SJCRH30 (cell line): ENCODE measurements around the gene AS3MT. TPM values are rescaled to one million over a fixed set of nuclear protein-coding genes. Genes with fewer than 3 reads are reported as not detected.
"Not testable (repeated sequence)": the region's sequence is repeated elsewhere in the genome, so short reads cannot be mapped to it uniquely, and the experiment has no call there.

Source experiments
- DNase-seq, 2 experiments: peaks; one replicate each; pipeline ENCODE4 v3.0.0-alpha.2; 2015 to 2020
- H3K27ac ChIP-seq: fragments of 250-450 bp; sonication (Bioruptor Pico); 2 replicates; pipeline ENCODE4 v1.5.1; 2020; ENCODE audit warnings: mild to moderate bottlenecking, moderate library complexity
- H3K27me3 ChIP-seq: fragments of 250-450 bp; sonication (Bioruptor Pico); 2 replicates; pipeline ENCODE4 v1.5.1; 2020; ENCODE audit warnings: mild to moderate bottlenecking, moderate library complexity
- H3K36me3 ChIP-seq: fragments of 250-450 bp; sonication (Bioruptor Pico); 2 replicates; pipeline ENCODE4 v1.5.1; 2020; ENCODE audit warnings: mild to moderate bottlenecking, moderate library complexity
- H3K4me1 ChIP-seq: fragments of 250-450 bp; sonication (Bioruptor Pico); 2 replicates; pipeline ENCODE4 v1.5.1; 2020; ENCODE audit warnings: mild to moderate bottlenecking, moderate library complexity
- H3K4me3 ChIP-seq: fragments of 250-450 bp; sonication (Bioruptor Pico); 2 replicates; pipeline ENCODE4 v1.5.1; 2020; ENCODE audit warnings: mild to moderate bottlenecking, moderate library complexity
- H3K9me3 ChIP-seq: fragments of 250-450 bp; sonication (Bioruptor Pico); replicated peaks from 2 replicates; pipeline ENCODE4 v1.5.1; 2020; ENCODE audit warnings: mild to moderate bottlenecking, moderate library complexity
- total RNA-seq: library from RNA; depleted of rRNA; stranded (reverse); fragments of >200 nt; shearing (Covaris generic); gene quantifications from 2 replicates; pipeline ENCODE4 v1.2.3, GENCODE V29; 2014

Gene AS3MT
- total RNA-seq, 1 experiment from 2014 or later: 14.8 TPM

DNA sequence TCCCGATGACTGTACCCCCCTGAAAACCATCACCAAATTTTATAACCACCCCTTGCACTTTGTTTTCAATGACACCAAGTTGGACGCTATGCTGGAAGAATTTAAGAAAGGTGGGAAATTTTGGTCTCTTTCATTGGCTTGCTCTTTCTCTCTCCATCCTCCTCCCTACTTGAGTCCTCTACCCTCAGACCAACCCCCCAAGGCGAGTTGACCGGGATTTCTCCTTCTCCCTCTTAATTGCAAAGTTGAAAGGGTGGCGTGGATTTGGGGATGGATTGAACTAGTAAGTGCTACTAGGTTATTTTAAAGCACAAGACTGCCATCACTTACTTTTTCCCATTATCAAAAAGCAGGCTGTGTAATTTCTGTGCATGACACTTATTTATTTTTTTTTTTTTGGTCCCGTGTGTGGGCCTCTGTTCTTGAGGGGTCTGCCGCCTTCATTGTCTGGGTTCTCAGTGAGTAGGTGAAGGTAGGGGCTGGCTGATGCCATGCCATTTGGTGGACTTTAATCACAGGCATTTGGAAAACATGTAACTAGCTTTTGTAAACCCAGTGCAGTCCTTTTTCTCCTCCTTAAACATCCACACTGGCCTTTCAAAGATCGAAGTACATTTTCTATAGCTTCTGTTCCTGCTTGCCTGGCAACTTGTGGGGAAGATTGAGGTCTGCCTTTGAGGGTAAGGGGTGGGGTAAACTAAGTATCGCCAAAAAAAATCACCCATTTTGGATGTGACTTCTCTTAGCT is 50.9 kb downstream of the AS3MT start:
- no peaks in the 10 kb centered on the region for H3K4me1 ChIP-seq
- no peak overlapping the region for H3K4me3 ChIP-seq
- no peaks in the 10 kb centered on the region for H3K36me3 ChIP-seq
- H3K27ac ChIP-seq: no peak overlapping the region
- no peaks in the 10 kb centered on the region for H3K27me3 ChIP-seq
- no peaks in the 10 kb centered on the region for H3K9me3 ChIP-seq
- no peak for DNase-seq

DNA sequence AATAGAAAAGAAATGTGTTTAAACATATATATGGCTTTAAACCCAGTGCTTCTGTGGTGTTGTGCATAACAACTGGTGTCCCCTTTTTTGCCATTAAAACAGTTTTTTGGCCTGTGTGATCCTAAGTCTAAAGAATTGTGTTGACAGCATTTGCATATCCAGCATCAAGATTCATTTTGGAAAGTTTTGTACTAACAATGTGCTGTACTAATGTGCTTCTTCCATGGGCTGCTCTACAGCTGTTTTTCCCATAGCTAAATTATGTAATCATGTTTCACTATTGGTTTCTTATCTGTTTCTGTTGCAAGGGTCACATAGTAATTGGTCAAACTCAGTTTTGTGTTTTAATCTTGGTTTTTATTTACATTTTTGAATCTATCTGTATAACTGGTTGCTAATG is 54.3 kb downstream of the AS3MT start:
- no peak overlapping the region for H3K4me3 ChIP-seq
- no peaks in the 10 kb centered on the region for H3K4me1 ChIP-seq
- no peaks in the 10 kb centered on the region for H3K27me3 ChIP-seq
- no peaks in the 10 kb centered on the region for H3K36me3 ChIP-seq
- no peak for DNase-seq
- H3K9me3 ChIP-seq: no peaks in the 10 kb centered on the region
- no peak overlapping the region for H3K27ac ChIP-seq

DNA sequence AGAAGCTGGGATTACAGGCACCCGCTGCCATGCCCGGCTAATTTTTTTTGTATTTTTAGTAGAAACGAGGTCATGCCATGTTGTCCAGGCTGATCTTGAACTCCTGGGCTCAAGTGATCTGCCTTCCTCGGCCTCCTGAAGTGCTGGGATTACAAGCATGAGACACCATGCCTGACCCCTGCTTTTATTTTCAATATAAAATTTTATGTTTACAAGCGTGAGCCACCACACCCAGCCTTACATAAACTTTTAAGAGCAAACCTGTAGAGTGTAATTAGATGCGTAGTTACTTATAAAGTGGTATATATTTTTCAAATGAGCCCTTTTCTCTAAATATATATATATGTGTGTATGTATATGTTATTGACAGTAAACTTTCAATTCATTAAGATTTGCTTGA is 57.6 kb downstream of the AS3MT start:
- no peak for DNase-seq
- Histone ChIP-seq H3K4me3 (no peak overlapping the region), H3K4me1 (no peaks in the 10 kb centered on the region), H3K27ac (no peak overlapping the region), H3K9me3 (no peaks in the 10 kb centered on the region), H3K27me3 (no peaks in the 10 kb centered on the region), H3K36me3 (no peaks in the 10 kb centered on the region)

DNA sequence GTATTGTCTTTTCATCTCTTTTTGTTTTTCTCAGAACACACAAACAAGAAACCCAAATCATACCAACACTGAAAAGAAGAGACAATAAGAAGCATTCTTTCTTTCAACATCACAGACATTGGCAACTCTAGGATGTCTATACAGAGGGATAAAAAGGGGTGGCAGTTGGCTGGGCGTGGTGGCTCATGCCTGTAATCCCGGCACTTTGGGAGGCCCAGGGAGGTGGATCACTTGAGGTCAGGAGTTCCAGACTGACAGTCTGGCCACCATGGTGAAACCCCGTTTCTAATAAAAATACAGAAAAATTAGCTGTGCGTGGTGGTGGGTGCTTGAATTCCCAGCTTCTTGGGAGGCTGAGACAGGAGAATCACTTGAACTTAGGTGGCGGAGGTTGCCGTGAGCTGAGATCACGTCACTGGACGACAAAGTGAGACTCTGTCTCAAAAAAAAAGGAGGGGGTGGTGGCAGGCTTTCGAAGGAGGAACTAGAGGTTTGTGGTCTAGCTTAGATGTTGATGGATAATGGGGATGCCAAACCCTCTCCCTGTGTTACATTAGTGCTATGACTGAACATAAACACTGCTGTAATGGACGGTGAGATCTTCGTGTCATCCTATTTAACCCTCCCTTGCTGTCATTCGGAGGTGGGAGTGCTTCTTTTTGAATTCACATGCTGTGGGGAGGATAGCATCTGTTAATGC is 58.2 kb downstream of the AS3MT start:
- H3K9me3 ChIP-seq: no peaks in the 10 kb centered on the region
- H3K27ac ChIP-seq: no peak overlapping the region
- DNase-seq: no peak
- H3K4me1 ChIP-seq: no peaks in the 10 kb centered on the region
- H3K4me3 ChIP-seq: no peak overlapping the region
- no peaks in the 10 kb centered on the region for H3K36me3 ChIP-seq
- H3K27me3 ChIP-seq: no peaks in the 10 kb centered on the region

DNA sequence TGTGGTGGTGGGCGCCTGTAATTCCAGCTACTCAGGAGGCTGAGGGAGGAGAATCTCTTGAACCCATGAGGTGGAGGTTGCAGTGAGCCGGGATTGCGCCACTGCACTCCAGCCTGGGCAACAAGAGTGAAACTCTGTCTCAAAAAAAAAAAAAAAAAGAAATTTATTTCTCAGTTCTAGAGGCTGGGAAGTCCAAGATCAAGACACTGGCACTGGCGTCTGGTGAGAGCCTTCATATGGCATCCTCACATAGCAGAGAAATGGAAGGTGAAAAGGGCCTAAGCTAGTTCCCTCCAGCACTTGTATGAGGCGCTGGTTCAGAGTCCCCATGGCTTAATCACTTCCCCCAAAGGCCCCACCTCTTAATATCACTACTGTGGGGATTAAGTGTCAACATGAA is 59.2 kb downstream of the AS3MT start:
- not testable (repeated sequence) for H3K27ac ChIP-seq, H3K4me1 ChIP-seq, H3K36me3 ChIP-seq, H3K27me3 ChIP-seq, H3K4me3 ChIP-seq, DNase-seq, H3K9me3 ChIP-seq

DNA sequence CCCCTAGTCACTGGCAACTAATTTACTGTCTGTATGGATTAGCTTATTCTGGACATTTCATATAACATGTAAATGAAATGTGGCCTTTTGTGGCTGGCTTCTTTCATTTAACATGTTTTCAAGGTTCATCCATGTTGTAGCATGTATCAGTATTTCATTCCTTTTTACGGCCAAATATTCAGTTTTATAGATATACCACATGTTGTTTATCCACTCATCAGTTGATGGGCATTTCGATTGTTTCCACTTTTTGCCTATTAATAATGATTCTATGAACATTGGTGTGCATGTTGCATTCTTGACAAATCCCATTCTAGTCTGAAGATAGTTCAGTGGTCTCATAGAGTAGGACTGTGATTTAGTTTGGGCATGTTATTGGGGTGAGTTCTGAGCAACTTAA is 61.5 kb downstream of the AS3MT start:
- Histone ChIP-seq H3K4me3 (no peak overlapping the region), H3K9me3 (no peaks in the 10 kb centered on the region), H3K4me1 (no peaks in the 10 kb centered on the region), H3K36me3 (no peaks in the 10 kb centered on the region), H3K27ac (no peak overlapping the region), H3K27me3 (no peaks in the 10 kb centered on the region)
- no peak for DNase-seq

DNA sequence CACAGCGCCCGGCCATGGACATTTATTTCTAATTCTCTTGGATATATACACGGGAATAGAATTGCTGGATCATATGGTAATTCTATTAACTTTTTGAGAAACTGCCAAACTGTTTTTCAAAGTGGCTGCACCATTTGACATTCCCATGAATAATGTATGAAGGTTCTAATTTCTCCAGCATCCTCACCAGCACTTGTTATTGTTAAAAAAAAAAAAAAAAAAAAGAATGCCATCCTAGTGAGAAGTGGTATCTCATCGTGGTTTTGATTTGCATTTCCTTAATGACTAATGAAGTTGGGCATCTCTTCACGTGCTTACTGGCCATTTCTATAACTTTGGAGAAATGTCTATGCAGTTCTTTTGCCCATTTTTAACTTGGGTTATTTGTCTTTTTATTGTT is 62.4 kb downstream of the AS3MT start:
- no peak overlapping the region for H3K27ac ChIP-seq
- no peak for DNase-seq
- no peaks in the 10 kb centered on the region for H3K27me3 ChIP-seq
- H3K36me3 ChIP-seq: no peaks in the 10 kb centered on the region
- H3K9me3 ChIP-seq: no peaks in the 10 kb centered on the region
- H3K4me3 ChIP-seq: no peak overlapping the region
- H3K4me1 ChIP-seq: no peaks in the 10 kb centered on the region

DNA sequence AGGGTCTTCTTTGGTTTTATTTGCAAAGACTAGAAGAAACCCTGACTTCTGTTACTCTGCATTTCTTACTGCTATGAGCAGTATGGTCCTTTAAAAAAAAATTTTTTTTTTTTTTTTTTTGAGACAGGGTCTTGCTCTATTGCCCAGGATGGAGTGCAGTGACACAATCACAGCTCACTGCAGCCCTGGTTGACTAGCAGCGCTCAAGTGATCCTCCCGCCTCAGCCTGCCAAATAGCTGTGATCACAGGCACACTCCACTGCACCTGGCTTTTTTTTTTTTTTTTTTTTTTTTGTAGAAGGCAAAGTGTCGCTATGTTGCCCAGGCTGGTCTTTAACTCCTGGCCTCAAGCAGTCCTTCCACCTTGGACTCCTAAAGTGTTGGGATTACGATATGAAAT is 66.2 kb downstream of the AS3MT start:
- Histone ChIP-seq H3K9me3 (no peaks in the 10 kb centered on the region), H3K36me3 (no peaks in the 10 kb centered on the region), H3K4me3 (no peak overlapping the region), H3K27ac (no peak overlapping the region), H3K27me3 (no peaks in the 10 kb centered on the region), H3K4me1 (no peaks in the 10 kb centered on the region)
- DNase-seq: no peak

DNA sequence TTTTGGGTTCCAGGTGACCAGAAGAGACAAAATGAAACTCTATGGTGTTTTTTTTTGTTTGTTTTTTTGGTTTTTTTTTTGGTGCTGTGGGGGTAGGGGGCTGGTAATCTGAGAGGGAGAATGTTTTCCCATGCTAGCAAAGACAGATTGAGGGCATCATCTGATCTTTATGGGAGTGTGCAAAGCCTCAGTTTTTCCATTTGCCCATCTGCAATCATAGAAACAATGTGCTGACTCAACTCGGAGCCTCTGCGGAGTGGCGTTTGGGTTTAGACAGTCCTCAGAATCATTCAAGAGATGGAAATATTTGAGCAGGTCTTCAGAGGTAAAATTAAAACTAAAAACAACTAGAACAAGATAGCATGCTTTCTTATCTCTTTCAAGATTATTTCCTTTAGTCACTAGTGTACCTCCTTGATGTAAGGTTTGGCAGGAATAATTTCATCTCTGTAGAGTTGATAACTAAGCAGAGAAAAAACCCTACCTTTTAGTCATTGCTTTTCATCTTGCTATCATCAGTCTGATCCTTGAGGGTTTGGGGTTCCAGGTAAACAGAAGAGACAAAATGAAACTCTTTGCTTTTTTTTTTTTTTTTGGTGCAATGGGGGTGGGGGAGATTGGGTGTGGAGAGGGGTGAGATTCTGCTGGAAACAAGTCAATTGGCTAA is 66.8 kb downstream of the AS3MT start:
- H3K27ac ChIP-seq: no peak overlapping the region
- no peaks in the 10 kb centered on the region for H3K4me1 ChIP-seq
- no peak for DNase-seq
- no peaks in the 10 kb centered on the region for H3K9me3 ChIP-seq
- no peak overlapping the region for H3K4me3 ChIP-seq
- no peaks in the 10 kb centered on the region for H3K27me3 ChIP-seq
- H3K36me3 ChIP-seq: no peaks in the 10 kb centered on the region

DNA sequence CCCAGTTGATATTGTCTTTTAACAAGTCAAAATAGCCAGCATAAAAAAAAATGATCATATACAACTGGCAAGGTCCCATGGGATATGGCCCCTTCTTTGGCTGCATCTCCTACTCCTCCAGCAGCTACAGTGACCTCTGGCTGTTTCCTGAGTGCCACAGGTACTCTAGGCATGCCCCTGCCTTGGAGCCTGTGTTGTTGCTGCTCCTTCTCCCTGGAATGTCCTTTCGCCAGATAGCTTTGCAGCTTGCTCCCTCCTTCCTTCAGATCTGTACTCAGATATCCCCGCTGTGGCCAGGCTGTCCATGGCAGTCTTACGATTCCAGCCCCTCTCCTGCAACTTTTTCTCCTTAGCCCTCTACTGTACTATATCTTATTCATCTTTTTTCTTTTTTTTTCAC is 72.1 kb downstream of the AS3MT start:
- Histone ChIP-seq H3K9me3 (no peaks in the 10 kb centered on the region), H3K4me1 (no peaks in the 10 kb centered on the region), H3K36me3 (no peaks in the 10 kb centered on the region), H3K27me3 (no peaks in the 10 kb centered on the region), H3K4me3 (no peak overlapping the region), H3K27ac (no peak overlapping the region)
- no peak for DNase-seq

DNA sequence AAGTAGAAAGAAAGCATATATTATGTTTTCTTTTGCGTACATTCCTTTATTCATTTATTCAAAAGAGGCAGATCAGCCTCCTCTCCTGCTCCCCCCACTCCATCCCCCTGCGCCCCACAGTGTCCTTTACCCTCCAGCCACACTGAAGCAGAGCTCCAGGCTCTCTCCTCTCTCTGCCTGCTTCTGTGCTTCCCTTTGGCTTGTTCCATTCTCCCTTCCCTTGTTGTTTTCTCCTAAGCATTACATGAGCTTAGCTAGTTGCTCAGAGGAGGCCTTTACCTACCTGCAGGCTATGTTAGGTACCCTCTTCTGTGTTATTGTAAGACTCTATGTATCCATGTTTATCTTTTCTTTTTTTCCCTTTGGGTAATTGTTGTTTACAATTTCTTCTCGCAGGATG is 76.2 kb downstream of the AS3MT start:
- no peak for DNase-seq
- Histone ChIP-seq H3K27ac (no peak overlapping the region), H3K4me1 (no peaks in the 10 kb centered on the region), H3K9me3 (no peaks in the 10 kb centered on the region), H3K4me3 (no peak overlapping the region), H3K27me3 (no peaks in the 10 kb centered on the region), H3K36me3 (no peaks in the 10 kb centered on the region)

DNA sequence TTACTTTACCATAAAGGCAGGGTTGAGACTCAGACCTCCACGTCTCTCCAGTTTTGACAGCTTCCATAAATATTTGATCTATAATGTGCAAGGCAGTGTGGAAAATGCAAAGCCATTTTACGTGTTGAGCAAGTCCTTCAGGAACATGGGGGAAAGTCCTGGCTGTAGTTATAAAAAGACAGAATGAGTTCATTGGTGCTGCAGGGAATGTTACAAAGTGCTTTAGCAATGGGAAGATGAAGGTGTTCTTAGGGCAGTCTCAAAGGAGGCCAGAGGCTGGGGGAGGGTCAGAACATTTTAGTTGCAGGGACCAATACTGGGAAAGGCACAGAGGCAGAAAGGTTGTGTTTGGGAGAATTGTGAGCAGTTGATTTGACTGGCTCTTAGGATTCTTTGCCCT is 76.7 kb downstream of the AS3MT start:
- Histone ChIP-seq H3K36me3 (no peaks in the 10 kb centered on the region), H3K27ac (no peak overlapping the region), H3K9me3 (no peaks in the 10 kb centered on the region), H3K27me3 (no peaks in the 10 kb centered on the region), H3K4me1 (no peaks in the 10 kb centered on the region), H3K4me3 (no peak overlapping the region)
- no peak for DNase-seq

DNA sequence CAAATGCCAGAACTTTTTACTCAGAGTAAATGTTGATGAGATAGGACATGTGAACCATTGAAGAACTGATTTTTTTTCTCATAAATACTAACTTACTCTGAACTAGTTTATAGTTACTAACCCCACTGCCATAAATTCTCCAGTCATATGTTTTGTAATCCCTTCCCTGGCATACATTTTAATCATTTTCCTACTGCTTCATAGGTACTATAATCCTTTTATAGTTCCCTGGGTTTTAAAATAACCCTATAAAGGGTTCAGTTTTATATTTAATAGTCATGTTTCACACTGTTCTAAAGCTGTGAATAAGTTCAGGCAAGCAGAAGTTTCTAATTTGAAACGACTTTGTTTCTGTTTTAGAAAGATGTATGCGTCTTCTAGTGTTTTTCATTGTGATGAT is 77.7 kb downstream of the AS3MT start:
- DNase-seq: no peak
- no peaks in the 10 kb centered on the region for H3K36me3 ChIP-seq
- H3K27me3 ChIP-seq: no peaks in the 10 kb centered on the region
- no peak overlapping the region for H3K27ac ChIP-seq
- no peak overlapping the region for H3K4me3 ChIP-seq
- H3K4me1 ChIP-seq: no peaks in the 10 kb centered on the region
- H3K9me3 ChIP-seq: no peaks in the 10 kb centered on the region

DNA sequence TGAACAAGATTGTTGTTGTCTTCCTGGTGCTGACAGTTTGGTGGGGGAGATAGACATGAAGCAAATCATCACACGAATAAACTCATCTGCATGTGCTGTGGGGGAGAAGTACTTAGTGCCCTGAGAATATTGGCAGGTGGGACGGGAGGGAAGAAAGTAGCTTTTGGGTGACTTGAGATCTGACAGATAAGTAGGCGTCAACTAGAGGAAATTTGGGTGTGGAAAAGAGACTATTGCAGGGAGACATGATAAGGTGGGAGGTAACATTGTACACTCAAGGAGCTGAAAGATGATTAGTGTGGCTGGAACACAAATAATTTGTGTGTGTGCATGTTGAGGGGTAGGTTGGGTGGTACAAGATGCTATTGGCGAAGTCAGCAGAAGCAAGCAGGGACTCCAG is 78.9 kb downstream of the AS3MT start:
- Histone ChIP-seq H3K4me3 (no peak overlapping the region), H3K27me3 (no peaks in the 10 kb centered on the region), H3K4me1 (no peaks in the 10 kb centered on the region), H3K9me3 (no peaks in the 10 kb centered on the region), H3K27ac (no peak overlapping the region), H3K36me3 (no peaks in the 10 kb centered on the region)
- no peak for DNase-seq

DNA sequence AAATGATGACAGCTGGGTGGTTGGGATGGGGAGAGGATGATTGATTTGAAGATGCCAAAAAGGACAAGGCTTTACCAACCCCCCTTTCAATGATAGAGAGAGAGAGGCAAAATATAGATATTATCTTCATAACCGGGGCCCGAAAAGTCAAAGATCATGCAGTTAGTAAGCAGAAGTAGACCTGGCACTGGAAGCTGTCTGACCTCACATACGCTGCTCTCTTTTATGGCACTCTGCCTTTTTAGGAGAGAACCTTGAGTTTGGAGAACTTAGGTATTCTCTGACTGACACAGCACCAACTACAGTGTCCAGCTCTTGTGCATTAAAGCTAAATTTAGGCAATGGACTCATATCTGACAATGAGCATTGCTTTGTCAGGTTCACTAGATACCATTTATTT is 79.5 kb downstream of the AS3MT start:
- DNase-seq: no peak
- H3K9me3 ChIP-seq: no peaks in the 10 kb centered on the region
- no peak overlapping the region for H3K27ac ChIP-seq
- no peaks in the 10 kb centered on the region for H3K4me1 ChIP-seq
- H3K4me3 ChIP-seq: no peak overlapping the region
- H3K27me3 ChIP-seq: no peaks in the 10 kb centered on the region
- H3K36me3 ChIP-seq: no peaks in the 10 kb centered on the region
